Body of pancreas (tissue), 4 donors: ENCODE measurements around the gene CLDN14.

Source experiments
- CTCF ChIP-seq, 7 experiments: fragments of 450-650 bp in 4 of 7; fragments of 200-600 bp in 3 of 7; sonication (generic) in 3 of 7; IDR thresholded peaks; one replicate each; pipeline ENCODE4 v1.5.1; 2016 to 2019; ENCODE audit warnings: antibody characterized with exemption in 7 of 7
- POLR2A ChIP-seq, 3 donors: fragments of 450-650 bp; IDR thresholded peaks; one replicate each; pipeline ENCODE4 v1.6.1; 2016; ENCODE audit warnings: antibody characterized with exemption in 3 of 3, mild to moderate bottlenecking in 2 of 3

- TF ChIP-seq CTCF (IDR thresholded peaks at IDR 0.05) (no peak), POLR2A (IDR thresholded peaks at IDR 0.05) (no peak)
Measured at GRCh38 chr21:36420571-36421339, 59.2 kb downstream of the CLDN14 start.
